Peyer's patch (tissue), 4 donors: ENCODE results near the gene IFITM1.

Source experiments
- POLR2A ChIP-seq, 2 donors: fragments of 450-650 bp; IDR thresholded peaks; one replicate each; pipeline ENCODE4 v1.5.1; 2017; ENCODE audit warnings: antibody characterized with exemption in 2 of 2, mild to moderate bottlenecking in 2 of 2, moderate library complexity in 2 of 2
- TF ChIP-seq, protein P1 (sequence below), 6 experiments: fragments of 450-650 bp in 4 of 6; fragments of 200-600 bp in 2 of 6; sonication (generic) in 1 of 6; IDR thresholded peaks; one replicate each; pipeline ENCODE4 v1.5.1; 2017 to 2019; ENCODE audit warnings: antibody characterized with exemption in 6 of 6, mild to moderate bottlenecking in 3 of 6, moderate library complexity in 1 of 6

DNA sequence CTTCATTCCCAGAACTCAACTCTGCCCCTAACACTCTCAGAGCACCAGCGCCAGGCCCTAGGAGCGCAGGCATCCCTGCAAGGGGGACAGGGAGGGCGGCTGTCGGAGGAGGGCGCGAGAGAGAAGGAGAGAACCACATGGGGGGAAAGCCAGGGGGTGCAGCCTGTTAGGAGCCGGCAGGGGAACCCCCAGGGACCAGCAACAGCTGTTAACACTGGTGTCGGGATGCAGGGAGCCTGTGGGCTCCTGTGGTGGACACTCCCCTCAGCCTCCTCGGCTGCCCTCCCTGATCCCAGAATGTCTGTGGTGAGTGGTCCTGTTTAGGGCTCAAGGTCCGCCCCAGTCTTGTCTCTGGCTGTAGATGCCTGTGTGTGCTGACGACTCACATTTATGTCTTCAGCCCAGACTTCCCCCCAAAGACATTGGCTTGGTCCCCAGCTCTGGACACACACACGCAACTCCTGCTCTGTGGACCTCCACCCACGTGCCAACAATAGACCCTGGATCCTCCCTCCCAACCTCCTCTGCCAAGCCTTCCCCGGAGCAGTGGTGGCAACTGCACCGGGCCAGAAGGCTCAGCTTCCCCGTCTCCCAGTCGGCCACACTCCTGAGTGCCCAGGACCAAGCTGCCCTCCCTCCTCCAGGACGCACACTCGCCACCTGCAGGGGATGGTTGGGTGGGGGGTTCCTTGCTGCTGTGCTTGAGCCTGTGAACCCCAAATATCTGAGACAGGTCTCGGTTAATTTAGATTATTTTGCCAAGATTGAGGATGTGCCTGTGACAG lies 13.7 kb upstream of the IFITM1 start:
- TF ChIP-seq, protein P1, sequence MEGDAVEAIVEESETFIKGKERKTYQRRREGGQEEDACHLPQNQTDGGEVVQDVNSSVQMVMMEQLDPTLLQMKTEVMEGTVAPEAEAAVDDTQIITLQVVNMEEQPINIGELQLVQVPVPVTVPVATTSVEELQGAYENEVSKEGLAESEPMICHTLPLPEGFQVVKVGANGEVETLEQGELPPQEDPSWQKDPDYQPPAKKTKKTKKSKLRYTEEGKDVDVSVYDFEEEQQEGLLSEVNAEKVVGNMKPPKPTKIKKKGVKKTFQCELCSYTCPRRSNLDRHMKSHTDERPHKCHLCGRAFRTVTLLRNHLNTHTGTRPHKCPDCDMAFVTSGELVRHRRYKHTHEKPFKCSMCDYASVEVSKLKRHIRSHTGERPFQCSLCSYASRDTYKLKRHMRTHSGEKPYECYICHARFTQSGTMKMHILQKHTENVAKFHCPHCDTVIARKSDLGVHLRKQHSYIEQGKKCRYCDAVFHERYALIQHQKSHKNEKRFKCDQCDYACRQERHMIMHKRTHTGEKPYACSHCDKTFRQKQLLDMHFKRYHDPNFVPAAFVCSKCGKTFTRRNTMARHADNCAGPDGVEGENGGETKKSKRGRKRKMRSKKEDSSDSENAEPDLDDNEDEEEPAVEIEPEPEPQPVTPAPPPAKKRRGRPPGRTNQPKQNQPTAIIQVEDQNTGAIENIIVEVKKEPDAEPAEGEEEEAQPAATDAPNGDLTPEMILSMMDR (IDR thresholded peaks at IDR 0.05), result no peak
- no peak for TF ChIP-seq POLR2A (IDR thresholded peaks at IDR 0.05)
